ENCODE measurements around the gene TRIM54. TPM values are rescaled to one million over a fixed set of nuclear protein-coding genes. Genes with fewer than 3 reads are reported as not detected.

TRIM54 gene
- total RNA-seq, 1 donor from 2014 or later: not detected

DNA sequence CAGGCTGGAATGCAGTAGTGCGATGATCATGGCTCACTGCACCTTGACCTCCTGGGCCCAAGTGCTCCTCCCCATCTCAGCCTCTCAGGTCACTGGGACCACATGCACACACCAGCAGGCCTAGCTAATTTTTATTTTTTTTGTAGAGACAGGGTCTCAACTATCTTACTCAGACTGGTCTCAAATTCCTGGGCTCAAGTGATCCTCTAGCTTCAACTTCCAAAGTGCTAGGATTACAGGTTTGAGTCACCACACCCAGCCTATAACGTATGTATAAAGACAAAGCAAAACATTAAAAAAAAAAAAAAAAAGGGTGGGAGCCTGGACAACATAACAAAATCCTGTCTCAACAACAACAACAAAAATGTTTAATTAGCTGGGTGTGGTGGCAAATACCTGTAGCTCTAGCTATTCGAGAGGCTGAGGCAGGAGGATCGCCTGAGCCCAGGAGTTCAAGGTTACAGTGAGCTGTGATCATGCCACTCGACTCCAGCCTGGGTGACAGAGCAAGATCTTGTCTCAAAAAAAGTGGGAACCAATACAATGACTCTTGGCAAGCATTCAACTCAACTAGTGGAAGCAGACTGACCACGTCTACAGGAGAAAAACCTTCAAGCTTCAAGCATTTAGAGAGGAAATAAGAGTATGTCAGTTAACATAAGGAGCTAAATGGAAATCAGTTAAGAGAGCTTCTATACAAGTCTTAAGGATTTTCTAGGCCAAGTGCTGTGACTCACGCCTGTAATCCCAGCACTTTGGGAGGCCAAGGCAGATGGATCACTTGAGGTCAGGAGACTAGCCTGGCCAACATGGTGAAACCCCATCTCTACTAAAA lies 71.8 kb downstream of the TRIM54 start:
- FAIRE-seq (no peak), DNase-seq (ENCODE audit: low read depth) (peak; percentile 23)
- Histone ChIP-seq H3K4me3 (ENCODE audit: low read depth, low read length) (no peak overlapping the region), H3K27me3 (ENCODE audit: control insufficient read depth, insufficient read depth, low read length) (no peaks in the 10 kb centered on the region), H3K36me3 (ENCODE audit: control insufficient read depth, insufficient read depth, low read length) (no peaks in the 10 kb centered on the region)
- TF ChIP-seq, protein P1, sequence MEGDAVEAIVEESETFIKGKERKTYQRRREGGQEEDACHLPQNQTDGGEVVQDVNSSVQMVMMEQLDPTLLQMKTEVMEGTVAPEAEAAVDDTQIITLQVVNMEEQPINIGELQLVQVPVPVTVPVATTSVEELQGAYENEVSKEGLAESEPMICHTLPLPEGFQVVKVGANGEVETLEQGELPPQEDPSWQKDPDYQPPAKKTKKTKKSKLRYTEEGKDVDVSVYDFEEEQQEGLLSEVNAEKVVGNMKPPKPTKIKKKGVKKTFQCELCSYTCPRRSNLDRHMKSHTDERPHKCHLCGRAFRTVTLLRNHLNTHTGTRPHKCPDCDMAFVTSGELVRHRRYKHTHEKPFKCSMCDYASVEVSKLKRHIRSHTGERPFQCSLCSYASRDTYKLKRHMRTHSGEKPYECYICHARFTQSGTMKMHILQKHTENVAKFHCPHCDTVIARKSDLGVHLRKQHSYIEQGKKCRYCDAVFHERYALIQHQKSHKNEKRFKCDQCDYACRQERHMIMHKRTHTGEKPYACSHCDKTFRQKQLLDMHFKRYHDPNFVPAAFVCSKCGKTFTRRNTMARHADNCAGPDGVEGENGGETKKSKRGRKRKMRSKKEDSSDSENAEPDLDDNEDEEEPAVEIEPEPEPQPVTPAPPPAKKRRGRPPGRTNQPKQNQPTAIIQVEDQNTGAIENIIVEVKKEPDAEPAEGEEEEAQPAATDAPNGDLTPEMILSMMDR (IDR thresholded peaks at IDR 0.05; ENCODE audit: insufficient read depth, low read length, severe bottlenecking): no peak

- Histone ChIP-seq H3K27me3 (ENCODE audit: control insufficient read depth, insufficient read depth, low read length) (no peaks in the 10 kb centered on the region), H3K4me3 (ENCODE audit: low read depth, low read length) (no peak overlapping the region), H3K36me3 (ENCODE audit: control insufficient read depth, insufficient read depth, low read length) (no peaks in the 10 kb centered on the region)
- DNase-seq (ENCODE audit: low read depth) (no peak), FAIRE-seq (no peak)
- TF ChIP-seq, protein P1 (IDR thresholded peaks at IDR 0.05; ENCODE audit: insufficient read depth, low read length, severe bottlenecking): no peak
Measured at GRCh38 chr2:27354597-27354927, 72.3 kb downstream of the TRIM54 start.

DNA sequence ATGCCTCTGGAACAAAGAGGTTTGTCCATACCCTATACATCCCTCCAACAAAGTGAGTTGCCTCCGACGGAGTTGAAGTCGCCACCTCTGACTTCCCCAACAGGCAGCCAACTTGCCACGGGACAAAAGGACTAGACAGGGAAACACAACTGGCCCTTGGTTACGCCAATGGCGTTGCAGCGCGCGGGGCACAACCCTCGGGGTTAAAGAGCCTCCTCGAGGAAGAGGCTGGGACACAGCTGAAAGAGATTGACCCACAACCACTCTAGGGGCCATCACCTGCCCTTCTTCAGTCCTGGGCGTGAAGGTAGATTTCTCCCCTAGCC lies 73.8 kb downstream of the TRIM54 start:
- no peak for FAIRE-seq
- peak; percentile 40 for DNase-seq (ENCODE audit: low read depth)
- TF ChIP-seq, protein P1 (IDR thresholded peaks at IDR 0.05; ENCODE audit: insufficient read depth, low read length, severe bottlenecking): no peak
- Histone ChIP-seq H3K4me3 (ENCODE audit: low read depth, low read length) (peak overlapping the region; percentile 94), H3K27me3 (ENCODE audit: control insufficient read depth, insufficient read depth, low read length) (no peaks in the 10 kb centered on the region), H3K36me3 (ENCODE audit: control insufficient read depth, insufficient read depth, low read length) (no peaks in the 10 kb centered on the region)

- no peak for FAIRE-seq
- TF ChIP-seq, protein P1 (IDR thresholded peaks at IDR 0.05; ENCODE audit: insufficient read depth, low read length, severe bottlenecking): no peak
- Histone ChIP-seq H3K36me3 (ENCODE audit: control insufficient read depth, insufficient read depth, low read length) (no peaks in the 10 kb centered on the region), H3K27me3 (ENCODE audit: control insufficient read depth, insufficient read depth, low read length) (no peaks in the 10 kb centered on the region), H3K4me3 (ENCODE audit: low read depth, low read length) (peak within 1 kb of the TSS; percentile 94)
- peak; percentile 88 for DNase-seq (ENCODE audit: low read depth)
Measured at GRCh38 chr2:27356382-27357181, 74.4 kb downstream of the TRIM54 start, which contains the start of gene GTF3C2. GTF3C2 (minus strand) TSS chr2:27356764; CDS start chr2:27343554, 13,210 bp downstream.

Other genes with a start within 250 kb of the TRIM54 start
- 15.8 and 17.3 TPM in 2 replicates for gene TMEM214, start 249.5 kb upstream of the TRIM54 start, total RNA-seq
- gene AGBL5, start 230.8 kb upstream of the TRIM54 start, total RNA-seq: 9.2 and 16.5 TPM in 2 replicates
- 226 and 277 TPM in 2 replicates for gene OST4, start 210.8 kb upstream of the TRIM54 start, total RNA-seq
- under 0.01 and 1.6 TPM in 2 replicates for gene EMILIN1, start 203.8 kb upstream of the TRIM54 start, total RNA-seq
- 0.53 and 0.77 TPM in 2 replicates for gene KHK, start 195.7 kb upstream of the TRIM54 start, total RNA-seq
- 0.26 and 0.53 TPM in 2 replicates for gene CGREF1, start 163.3 kb upstream of the TRIM54 start, total RNA-seq
- gene ABHD1, start 158.6 kb upstream of the TRIM54 start, total RNA-seq: not detected in 2 replicates
- gene PREB, start 147.8 kb upstream of the TRIM54 start, total RNA-seq: 46.1 and 69.3 TPM in 2 replicates
- not detected in 2 replicates for gene PRR30, start 143.0 kb upstream of the TRIM54 start, total RNA-seq
- gene TCF23, start 133.4 kb upstream of the TRIM54 start, total RNA-seq: under 0.01 TPM in 1 of 2 replicates, not detected in the other
- gene ATRAID, start 70.4 kb upstream of the TRIM54 start, total RNA-seq: 184 and 257 TPM in 2 replicates
- 6.3 and 21.1 TPM in 2 replicates for gene SLC5A6, start 70.2 kb upstream of the TRIM54 start, total RNA-seq
- gene CAD, start 65.1 kb upstream of the TRIM54 start, total RNA-seq: 21.6 and 24.3 TPM in 2 replicates
- gene SLC30A3, start 19.4 kb upstream of the TRIM54 start, total RNA-seq: not detected in 2 replicates
- not detected in 2 replicates for gene DNAJC5G, start 7.0 kb upstream of the TRIM54 start, total RNA-seq
- gene UCN, start 26.0 kb downstream of the TRIM54 start, total RNA-seq: 0.51 and 1.8 TPM in 2 replicates
- 43.3 and 55.3 TPM in 2 replicates for gene MPV17, start 40.7 kb downstream of the TRIM54 start, total RNA-seq
- 19.2 and 20.9 TPM in 2 replicates for gene GTF3C2, start 74.3 kb downstream of the TRIM54 start, total RNA-seq
- gene EIF2B4, start 87.9 kb downstream of the TRIM54 start, total RNA-seq: 29.7 and 32.4 TPM in 2 replicates
- 99.3 and 102 TPM in 2 replicates for gene SNX17, start 88.2 kb downstream of the TRIM54 start, total RNA-seq
- gene ZNF513, start 98.3 kb downstream of the TRIM54 start, total RNA-seq: 7.1 and 9.5 TPM in 2 replicates
- 94.2 and 143 TPM in 2 replicates for gene PPM1G, start 127.2 kb downstream of the TRIM54 start, total RNA-seq
- gene NRBP1, start 146.2 kb downstream of the TRIM54 start, total RNA-seq: 93.7 and 125 TPM in 2 replicates
- gene KRTCAP3, start 160.0 kb downstream of the TRIM54 start, total RNA-seq: 28.4 and 29.1 TPM in 2 replicates
- 5.0 and 5.5 TPM in 2 replicates for gene IFT172, start 207.3 kb downstream of the TRIM54 start, total RNA-seq
- gene FNDC4, start 212.8 kb downstream of the TRIM54 start, total RNA-seq: 7.6 and 8.1 TPM in 2 replicates
- gene GCKR, start 214.4 kb downstream of the TRIM54 start, total RNA-seq: not detected in 2 replicates

All from bronchial epithelial cell (primary cell).